Stimulated activated CD4-positive, alpha-beta T cell treated with anti-CD3 and anti-CD28 coated beads, Interleukin-4, amount 100 ng/mL, for 4 hours (primary cell): ENCODE results near the gene SLC2A13.
"Not testable (repeated sequence)": the region's sequence is repeated elsewhere in the genome, so short reads cannot be mapped to it uniquely, and the experiment has no call there.

ENCODE experiments used
- DNase-seq, 2 experiments: peaks; one replicate each; pipeline ENCODE4 v3.0.0-alpha.2; 2020

The SLC2A13 gene

GRCh38 chr12:39848218-39848617 is 257.7 kb downstream of the SLC2A13 start:
- DNase-seq: not testable (repeated sequence)

- DNase-seq: no peak
These were observed 258.8 kb downstream of the SLC2A13 start for GRCh38 chr12:39846971-39847650.

- no peak for DNase-seq
These were observed 259.6 kb downstream of the SLC2A13 start for GRCh38 chr12:39846304-39846703.

DNA sequence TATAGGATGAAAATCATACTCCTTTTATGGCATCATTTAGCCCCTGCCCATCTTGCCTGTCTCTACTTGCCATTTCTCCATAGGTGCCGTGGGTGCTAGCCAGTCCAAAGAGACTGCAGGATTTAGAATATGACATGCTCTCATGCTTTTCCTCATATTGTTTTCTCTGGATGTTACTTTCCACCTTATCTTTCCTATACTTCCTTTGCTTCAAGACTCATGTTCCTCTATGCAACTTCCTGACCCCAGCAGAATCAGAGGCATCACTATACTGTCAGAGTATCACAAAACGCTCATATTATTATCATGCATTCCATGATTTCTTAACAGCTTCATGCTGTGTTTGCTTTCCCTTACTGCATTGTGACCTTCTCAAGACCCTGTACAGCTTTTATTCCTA is 265.5 kb downstream of the SLC2A13 start:
- no peak for DNase-seq

DNA sequence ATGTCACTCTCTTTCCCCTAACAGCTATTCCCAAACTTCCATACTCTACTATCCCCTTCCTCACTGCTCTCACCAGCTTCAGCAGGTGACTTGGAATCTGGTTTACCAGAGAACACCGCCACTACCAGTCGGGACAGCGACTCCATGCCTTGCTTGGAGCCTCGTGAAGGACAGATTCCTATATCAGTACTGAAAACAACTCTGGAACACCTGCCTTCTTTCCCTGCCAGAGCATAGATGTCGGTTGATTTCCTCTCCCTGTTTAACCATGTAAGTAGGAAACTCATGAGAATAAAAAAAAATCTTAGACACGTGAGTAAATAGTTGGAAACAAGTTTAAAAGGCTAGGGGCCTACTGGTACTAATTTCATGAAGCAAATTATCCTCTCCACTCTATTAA is 266.8 kb downstream of the SLC2A13 start:
- DNase-seq: no peak

DNA sequence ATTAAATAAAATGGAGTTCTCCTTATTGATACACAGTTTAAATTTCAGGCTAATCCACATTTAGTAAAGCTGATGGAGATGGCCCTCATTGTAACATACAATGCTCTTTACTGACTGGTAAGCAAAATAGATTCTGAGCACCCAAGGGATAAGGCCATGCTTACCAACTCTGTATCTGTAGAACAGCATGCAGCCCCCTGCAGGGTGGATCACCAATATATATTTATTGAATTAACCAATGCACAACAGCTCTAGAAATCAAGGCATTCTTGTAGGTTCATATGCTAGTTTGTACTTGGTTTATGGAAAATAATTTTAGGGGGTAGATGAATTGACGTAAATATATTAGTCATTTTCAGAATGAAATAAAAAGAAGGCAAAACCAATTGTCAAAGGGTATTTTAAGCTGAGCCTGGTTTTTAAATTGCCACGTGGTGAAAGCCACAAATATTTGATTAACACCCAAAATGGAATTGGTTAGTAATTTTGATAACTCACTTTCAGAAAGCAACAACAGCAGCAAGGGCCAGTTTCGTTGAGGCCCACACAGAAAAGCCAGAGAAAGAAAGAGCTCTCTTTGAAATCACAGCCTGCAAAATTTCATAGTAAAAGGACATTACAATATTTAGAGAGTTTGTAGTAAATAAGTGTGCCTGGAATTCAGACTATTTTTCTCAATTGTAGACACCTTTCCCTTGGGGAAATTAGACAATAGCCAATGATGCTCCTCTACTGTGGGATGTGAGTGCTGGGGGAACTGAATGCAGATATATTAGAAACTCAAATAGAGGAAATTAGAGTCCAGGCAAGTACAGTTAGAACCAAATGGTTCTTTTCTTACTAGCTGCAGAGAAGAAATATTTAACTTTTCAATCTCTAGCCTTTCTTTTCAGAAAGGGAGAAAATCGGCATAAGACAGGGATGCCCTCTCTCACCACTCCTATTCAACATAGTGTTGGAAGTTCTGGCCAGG is 270.1 kb downstream of the SLC2A13 start:
- no peak for DNase-seq

GRCh38 chr12:39831587-39832315 is 274.1 kb downstream of the SLC2A13 start:
- DNase-seq: no peak

DNA sequence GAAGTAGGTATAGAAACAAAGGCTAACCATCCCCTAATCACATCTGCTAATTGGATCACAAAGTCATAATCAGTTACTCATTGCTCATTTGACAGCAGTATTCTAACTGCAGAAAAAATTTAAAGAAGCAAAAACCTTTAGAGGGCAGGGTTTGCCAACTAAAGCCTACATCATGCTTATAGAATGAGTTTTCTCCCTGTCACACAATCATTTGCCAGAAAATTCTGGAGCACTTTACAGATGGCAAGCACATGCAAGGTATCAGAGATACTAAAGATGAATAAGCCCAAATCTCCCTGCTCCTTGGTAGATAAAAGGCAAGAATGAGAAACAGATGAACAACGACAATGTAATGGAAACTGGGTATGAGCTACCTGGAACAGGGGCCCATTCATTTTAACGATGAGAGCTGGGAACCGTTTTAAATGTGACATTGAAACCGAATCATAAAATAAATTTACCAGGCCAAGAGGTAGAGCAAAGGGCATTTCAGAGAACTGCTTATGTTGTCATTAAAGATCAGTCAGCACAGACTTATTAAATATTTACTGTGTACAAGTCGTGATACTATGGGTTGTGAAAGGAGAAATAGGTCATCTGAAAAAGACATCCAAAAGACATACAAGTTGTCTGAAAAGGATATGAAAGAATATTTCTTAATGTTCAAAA is 274.9 kb downstream of the SLC2A13 start:
- DNase-seq: no peak

- DNase-seq: no peak
These were observed 275.7 kb downstream of the SLC2A13 start for GRCh38 chr12:39830171-39830570.

DNA sequence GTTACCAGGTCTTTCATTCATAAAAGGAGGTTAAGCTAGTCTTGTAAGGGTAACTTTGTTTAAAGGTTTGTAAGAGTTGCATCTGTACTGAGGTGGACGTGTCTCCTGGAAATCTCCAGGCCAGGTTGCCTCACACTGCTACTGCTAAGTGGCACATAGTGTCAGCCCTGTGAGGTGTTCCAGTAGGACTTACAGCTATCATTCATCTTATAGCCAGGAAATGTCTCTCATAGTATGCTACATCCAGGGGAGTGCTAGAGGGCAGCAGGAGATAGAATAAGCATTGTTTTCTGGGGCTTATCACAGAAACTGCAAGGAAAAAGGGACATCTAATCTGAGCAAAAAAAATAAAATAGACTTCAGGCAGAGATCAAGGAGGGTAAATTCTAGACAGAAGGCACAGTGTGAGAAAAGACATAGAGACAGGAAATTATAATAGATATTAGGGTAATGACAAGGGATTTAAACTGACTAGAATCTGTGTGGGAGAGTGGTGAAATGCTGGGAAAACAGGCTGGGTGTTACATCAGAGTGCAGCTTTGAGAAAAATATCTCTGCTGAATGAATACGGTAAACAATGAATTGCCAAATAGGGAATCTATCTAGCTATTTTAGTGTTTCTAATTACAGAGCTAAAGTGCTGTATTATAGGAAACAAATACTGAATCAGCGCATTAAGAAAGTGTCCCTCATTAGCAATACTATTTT is 281.2 kb downstream of the SLC2A13 start:
- DNase-seq: no peak

DNA sequence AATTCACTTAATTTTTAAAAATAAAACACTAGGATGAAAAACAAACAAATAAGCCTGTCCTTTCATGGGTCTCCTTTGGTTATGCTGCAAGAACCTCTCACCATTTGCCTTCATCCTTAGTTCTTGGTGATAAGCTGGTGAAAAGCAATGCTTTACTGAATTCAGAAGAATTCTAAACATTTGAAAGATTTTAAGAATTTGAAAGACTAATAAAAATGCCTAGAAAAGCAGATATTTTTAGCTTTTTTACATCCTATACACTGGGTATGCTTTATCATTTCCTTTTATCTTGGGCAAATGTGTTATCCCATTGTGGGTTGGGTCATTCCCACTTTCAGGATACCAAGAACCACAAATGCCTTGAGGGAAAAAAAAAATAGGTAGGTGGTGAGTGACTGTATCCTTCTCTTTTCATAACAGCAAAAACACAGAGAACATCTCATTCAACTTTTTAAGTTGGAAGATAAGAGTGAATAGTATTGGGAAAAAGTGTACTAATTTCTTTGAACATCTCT is 289.2 kb downstream of the SLC2A13 start:
- DNase-seq: no peak

- DNase-seq: no peak
These were observed 290.1 kb downstream of the SLC2A13 start for GRCh38 chr12:39815746-39816145.

- no peak for DNase-seq
These were observed 291.3 kb downstream of the SLC2A13 start for GRCh38 chr12:39814626-39815025.

GRCh38 chr12:39813776-39814175 is 292.1 kb downstream of the SLC2A13 start:
- DNase-seq: no peak

GRCh38 chr12:39812456-39812855 is 293.4 kb downstream of the SLC2A13 start:
- DNase-seq: not testable (repeated sequence)

GRCh38 chr12:39807043-39807442 is 298.8 kb downstream of the SLC2A13 start:
- no peak for DNase-seq

DNA sequence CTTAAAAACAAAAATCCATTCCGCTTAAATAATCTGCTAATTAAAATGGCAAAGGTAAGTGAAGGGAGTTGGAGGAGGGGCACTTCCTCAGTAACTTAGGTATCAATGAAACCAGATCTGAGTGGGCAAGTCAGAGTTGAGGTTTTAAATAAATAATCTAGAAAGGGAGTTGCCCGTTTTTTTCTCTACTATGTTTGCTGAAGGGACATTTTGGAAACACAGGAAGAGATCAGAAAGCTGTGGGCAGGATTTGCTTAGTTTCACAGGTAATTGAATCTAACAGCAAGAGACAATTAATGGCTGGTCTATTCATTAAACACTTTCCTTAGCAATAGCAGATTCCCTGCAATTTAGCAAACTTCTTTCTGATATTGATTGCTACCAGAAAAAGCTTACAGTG is 300.2 kb downstream of the SLC2A13 start:
- no peak for DNase-seq

- no peak for DNase-seq
These were observed 301.0 kb downstream of the SLC2A13 start for GRCh38 chr12:39804898-39805297.

DNA sequence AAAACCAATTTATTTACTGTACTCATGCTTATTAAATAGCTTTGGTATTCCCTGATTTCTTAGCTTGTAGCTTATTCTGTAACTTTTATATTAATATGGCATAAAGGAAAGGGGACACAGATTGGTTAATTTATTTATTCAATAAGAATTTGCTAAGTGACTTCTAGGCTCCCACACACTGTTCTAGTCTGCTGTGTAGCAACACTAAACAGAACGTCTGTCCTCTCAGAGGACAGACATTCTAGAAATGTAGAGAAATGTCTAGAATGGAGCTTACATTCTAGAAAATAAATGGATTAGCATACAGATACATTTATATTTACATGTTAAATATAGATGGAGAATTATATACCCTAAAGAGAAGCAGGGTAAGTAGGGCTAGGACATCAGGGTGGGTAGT is 301.4 kb downstream of the SLC2A13 start:
- DNase-seq: no peak

DNA sequence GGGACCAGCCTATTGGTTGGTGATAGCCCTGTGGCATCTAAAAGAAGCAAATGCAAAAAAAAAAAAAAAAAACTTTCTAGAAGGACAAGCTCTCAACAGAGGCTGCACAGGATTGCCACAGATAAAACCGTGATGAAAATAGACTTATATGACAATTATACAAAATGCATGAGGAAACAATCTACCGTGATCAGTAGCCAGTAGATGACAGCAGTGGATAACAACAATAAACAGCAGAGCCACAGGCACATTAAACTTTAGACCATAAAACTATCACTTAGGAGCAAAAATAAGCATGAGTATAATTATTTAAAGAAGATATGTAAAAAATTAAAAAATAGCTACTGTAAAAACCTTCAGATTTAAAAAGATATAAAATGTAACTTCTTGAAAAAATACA is 302.7 kb downstream of the SLC2A13 start:
- no peak for DNase-seq

DNA sequence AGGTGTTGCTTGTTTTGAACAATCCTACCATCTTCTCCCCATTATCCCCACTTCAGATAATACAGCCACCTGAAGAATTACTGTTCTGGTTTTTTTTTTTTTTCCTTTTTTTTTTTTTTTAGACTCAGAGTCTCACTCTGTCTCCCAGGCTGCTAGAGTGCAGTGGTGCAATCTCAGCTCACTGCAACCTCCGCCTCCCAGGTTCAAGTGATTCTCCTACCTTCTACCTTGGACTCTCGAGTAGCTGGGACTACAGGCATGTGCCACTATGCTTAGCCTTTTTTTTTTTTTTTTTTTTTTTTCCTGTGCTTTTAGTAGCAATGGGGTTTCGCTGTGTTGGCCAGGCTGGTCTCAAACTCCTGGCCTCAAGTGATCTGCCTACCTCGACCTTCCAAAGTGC is 306.9 kb downstream of the SLC2A13 start:
- DNase-seq: no peak

- DNase-seq: no peak
These were observed 307.5 kb downstream of the SLC2A13 start for GRCh38 chr12:39798429-39798828.
